SK-N-SH treated with all-trans-retinoic acid at 6 μM for 48 hours (cell line): Measurements from ENCODE around the gene TXN2.

ENCODE experiments used
- CSDC2 ChIP-seq: fragments of 250-450 bp; sonication (Bioruptor Pico); IDR thresholded peaks from 2 replicates; pipeline ENCODE4 v1.5.0; 2020; ENCODE audit warnings: mild to moderate bottlenecking, moderate library complexity
- GLIS3 ChIP-seq: fragments of 250-450 bp; sonication (Bioruptor Pico); IDR thresholded peaks from 2 replicates; pipeline ENCODE4 v1.5.0; 2020; ENCODE audit warnings: mild to moderate bottlenecking, moderate library complexity
- SNAI2 ChIP-seq: fragments of 250-450 bp; sonication (Bioruptor Pico); IDR thresholded peaks from 2 replicates; pipeline ENCODE4 v1.5.0; 2020; ENCODE audit warnings: mild to moderate bottlenecking, moderate library complexity
- TCF4 ChIP-seq: fragments of 250-450 bp; sonication (Bioruptor Pico); IDR thresholded peaks from 2 replicates; pipeline ENCODE4 v1.8.0; 2021; ENCODE audit warnings: mild to moderate bottlenecking, moderate library complexity, borderline replicate concordance
- ZNF8 ChIP-seq: fragments of 450-650 bp; formaldehyde crosslinking; IDR thresholded peaks from 2 replicates; pipeline ENCODE4 v1.5.0; 2020; ENCODE audit warnings: mild to moderate bottlenecking, moderate library complexity
- TF ChIP-seq, protein P1 (sequence below): fragments of 250-450 bp; sonication (Bioruptor Pico); IDR thresholded peaks from 2 replicates; pipeline ENCODE4 v1.8.0; 2020; ENCODE audit warnings: mild to moderate bottlenecking, moderate library complexity, borderline replicate concordance
- TF ChIP-seq, protein P2 (sequence below): fragments of 250-450 bp; sonication (Bioruptor Pico); IDR thresholded peaks from 2 replicates; pipeline ENCODE4 v1.5.1; 2020; ENCODE audit warnings: low read depth, mild to moderate bottlenecking, moderate library complexity

DNA sequence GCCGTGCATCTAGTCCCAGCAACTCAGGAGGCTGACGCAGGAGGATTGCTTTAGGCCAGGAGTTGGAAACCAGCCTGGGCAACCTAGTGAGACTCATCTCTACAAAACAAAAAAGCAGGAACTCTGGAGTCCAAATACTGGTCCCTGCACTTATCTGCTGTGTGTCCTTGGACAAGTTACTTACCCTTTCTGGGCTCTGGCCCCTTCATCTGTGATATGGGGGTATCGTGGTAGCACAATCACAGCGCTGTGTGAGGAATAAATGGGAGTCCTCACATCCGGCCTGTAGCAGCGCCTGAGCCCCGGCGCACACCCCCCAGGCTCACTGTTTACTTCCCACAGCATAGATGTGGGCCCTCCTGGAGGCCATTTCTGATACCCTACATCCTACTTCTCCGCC lies 49.5 kb downstream of the TXN2 start:
- no peak for TF ChIP-seq CSDC2
- TF ChIP-seq, protein P1, sequence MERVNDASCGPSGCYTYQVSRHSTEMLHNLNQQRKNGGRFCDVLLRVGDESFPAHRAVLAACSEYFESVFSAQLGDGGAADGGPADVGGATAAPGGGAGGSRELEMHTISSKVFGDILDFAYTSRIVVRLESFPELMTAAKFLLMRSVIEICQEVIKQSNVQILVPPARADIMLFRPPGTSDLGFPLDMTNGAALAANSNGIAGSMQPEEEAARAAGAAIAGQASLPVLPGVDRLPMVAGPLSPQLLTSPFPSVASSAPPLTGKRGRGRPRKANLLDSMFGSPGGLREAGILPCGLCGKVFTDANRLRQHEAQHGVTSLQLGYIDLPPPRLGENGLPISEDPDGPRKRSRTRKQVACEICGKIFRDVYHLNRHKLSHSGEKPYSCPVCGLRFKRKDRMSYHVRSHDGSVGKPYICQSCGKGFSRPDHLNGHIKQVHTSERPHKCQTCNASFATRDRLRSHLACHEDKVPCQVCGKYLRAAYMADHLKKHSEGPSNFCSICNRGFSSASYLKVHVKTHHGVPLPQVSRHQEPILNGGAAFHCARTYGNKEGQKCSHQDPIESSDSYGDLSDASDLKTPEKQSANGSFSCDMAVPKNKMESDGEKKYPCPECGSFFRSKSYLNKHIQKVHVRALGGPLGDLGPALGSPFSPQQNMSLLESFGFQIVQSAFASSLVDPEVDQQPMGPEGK (CRISPR knock-in tag) = no peak
- no peak for TF ChIP-seq TCF4 (CRISPR knock-in tag)
- no peak for TF ChIP-seq SNAI2 (CRISPR knock-in tag)
- no peak for TF ChIP-seq GLIS3 (CRISPR knock-in tag)
- TF ChIP-seq, protein P2, sequence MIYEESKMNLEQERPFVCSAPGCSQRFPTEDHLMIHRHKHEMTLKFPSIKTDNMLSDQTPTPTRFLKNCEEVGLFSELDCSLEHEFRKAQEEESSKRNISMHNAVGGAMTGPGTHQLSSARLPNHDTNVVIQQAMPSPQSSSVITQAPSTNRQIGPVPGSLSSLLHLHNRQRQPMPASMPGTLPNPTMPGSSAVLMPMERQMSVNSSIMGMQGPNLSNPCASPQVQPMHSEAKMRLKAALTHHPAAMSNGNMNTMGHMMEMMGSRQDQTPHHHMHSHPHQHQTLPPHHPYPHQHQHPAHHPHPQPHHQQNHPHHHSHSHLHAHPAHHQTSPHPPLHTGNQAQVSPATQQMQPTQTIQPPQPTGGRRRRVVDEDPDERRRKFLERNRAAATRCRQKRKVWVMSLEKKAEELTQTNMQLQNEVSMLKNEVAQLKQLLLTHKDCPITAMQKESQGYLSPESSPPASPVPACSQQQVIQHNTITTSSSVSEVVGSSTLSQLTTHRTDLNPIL = no peak
- TF ChIP-seq ZNF8 (CRISPR knock-in tag) = no peak
